MV-4-11 (cell line): ENCODE results near the gene SERGEF.

Source experiments
- DNase-seq: peaks from one replicate; lab custom pipeline; 2025; lab: John Stamatoyannopoulos, UW

The SERGEF gene

GRCh38 chr11:17770917-17771316 lies 241.9 kb downstream of the SERGEF start:
- DNase-seq: no peak

- no peak for DNase-seq
These were observed 242.7 kb downstream of the SERGEF start for GRCh38 chr11:17770048-17770652.

GRCh38 chr11:17769218-17769617 lies 243.6 kb downstream of the SERGEF start:
- no peak for DNase-seq

GRCh38 chr11:17768547-17768946 lies 244.3 kb downstream of the SERGEF start:
- DNase-seq: no peak

GRCh38 chr11:17767914-17768313 lies 244.9 kb downstream of the SERGEF start:
- no peak for DNase-seq

GRCh38 chr11:17767301-17767885 lies 245.5 kb downstream of the SERGEF start:
- DNase-seq: no peak

GRCh38 chr11:17766590-17766989 lies 246.3 kb downstream of the SERGEF start:
- DNase-seq: no peak

- no peak for DNase-seq
These were observed 246.8 kb downstream of the SERGEF start for GRCh38 chr11:17766073-17766359.

GRCh38 chr11:17765356-17766072 lies 247.3 kb downstream of the SERGEF start:
- DNase-seq: no peak

GRCh38 chr11:17764446-17765218 lies 248.2 kb downstream of the SERGEF start:
- DNase-seq: no peak

- no peak for DNase-seq
These were observed 249.1 kb downstream of the SERGEF start for GRCh38 chr11:17763703-17764102.

- no peak for DNase-seq
These were observed 249.6 kb downstream of the SERGEF start for GRCh38 chr11:17763244-17763643.

GRCh38 chr11:17762309-17762974 lies 250.4 kb downstream of the SERGEF start:
- DNase-seq: no peak

GRCh38 chr11:17760102-17761029 lies 252.5 kb downstream of the SERGEF start:
- no peak for DNase-seq

GRCh38 chr11:17755891-17756290 lies 257.0 kb downstream of the SERGEF start:
- no peak for DNase-seq

GRCh38 chr11:17753641-17754040 lies 259.2 kb downstream of the SERGEF start:
- DNase-seq: no peak

GRCh38 chr11:17753153-17753552 lies 259.7 kb downstream of the SERGEF start:
- no peak for DNase-seq

GRCh38 chr11:17752144-17752543 lies 260.7 kb downstream of the SERGEF start:
- DNase-seq: no peak

- no peak for DNase-seq
These were observed 261.3 kb downstream of the SERGEF start for GRCh38 chr11:17751558-17751957.

- DNase-seq: no peak
These were observed 262.1 kb downstream of the SERGEF start for GRCh38 chr11:17750801-17751165.
